Neural progenitor cell (in vitro differentiated cells): ENCODE data around the gene HP.

Source experiments
- EZH2 ChIP-seq: fragments of 200-600 bp; sonication (generic); IDR thresholded peaks from 2 replicates; pipeline ENCODE4 v1.6.1; 2017; ENCODE audit warnings: antibody characterized with exemption, mild to moderate bottlenecking, moderate library complexity
- TF ChIP-seq, protein P1 (sequence below): fragments of 200-600 bp; sonication (generic); IDR thresholded peaks from 2 replicates; pipeline ENCODE4 v1.5.1; 2017; ENCODE audit warnings: antibody characterized with exemption, mild to moderate bottlenecking

- TF ChIP-seq, protein P1, sequence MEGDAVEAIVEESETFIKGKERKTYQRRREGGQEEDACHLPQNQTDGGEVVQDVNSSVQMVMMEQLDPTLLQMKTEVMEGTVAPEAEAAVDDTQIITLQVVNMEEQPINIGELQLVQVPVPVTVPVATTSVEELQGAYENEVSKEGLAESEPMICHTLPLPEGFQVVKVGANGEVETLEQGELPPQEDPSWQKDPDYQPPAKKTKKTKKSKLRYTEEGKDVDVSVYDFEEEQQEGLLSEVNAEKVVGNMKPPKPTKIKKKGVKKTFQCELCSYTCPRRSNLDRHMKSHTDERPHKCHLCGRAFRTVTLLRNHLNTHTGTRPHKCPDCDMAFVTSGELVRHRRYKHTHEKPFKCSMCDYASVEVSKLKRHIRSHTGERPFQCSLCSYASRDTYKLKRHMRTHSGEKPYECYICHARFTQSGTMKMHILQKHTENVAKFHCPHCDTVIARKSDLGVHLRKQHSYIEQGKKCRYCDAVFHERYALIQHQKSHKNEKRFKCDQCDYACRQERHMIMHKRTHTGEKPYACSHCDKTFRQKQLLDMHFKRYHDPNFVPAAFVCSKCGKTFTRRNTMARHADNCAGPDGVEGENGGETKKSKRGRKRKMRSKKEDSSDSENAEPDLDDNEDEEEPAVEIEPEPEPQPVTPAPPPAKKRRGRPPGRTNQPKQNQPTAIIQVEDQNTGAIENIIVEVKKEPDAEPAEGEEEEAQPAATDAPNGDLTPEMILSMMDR, result no peak
- TF ChIP-seq EZH2, result no peak
Measured at GRCh38 chr16:72043539-72043938, 10.8 kb upstream of the HP start.
